ENCODE data around the gene MAD1L1. TPM values are rescaled to one million over a fixed set of nuclear protein-coding genes. Genes with fewer than 3 reads are reported as not detected.
"Not testable (repeated sequence)": the region's sequence is repeated elsewhere in the genome, so short reads cannot be mapped to it uniquely, and the experiment has no call there.

The MAD1L1 gene
- polyA plus RNA-seq, 4 donors = 12.3 to 21.7 (median 18.1) TPM

DNA sequence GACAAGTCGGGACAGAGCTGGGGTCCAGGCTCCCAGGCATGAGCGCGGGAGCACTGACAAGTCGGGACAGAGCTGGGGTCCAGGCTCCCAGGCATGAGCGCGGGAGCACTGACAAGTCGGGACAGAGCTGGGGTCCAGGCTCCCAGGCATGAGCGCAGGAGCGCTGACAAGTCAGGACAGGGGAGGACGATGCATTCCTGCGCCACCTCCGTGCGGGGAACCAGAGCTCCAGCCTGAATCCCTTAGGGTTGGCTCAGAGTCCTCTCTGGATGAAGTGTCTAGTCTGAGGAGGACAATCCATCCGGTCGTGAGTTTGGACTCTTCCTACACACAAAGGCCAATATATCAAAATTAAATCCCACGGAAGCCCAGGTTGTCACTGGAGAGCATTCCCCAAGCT lies 196.5 kb downstream of the MAD1L1 start:
- H3K9me3 ChIP-seq (ENCODE audit: control insufficient read depth in 2 of 2, insufficient read depth in 1 of 2, low read depth in 1 of 2, low read length in 1 of 2); H3K27ac ChIP-seq (ENCODE audit: low read depth in 1 of 3, low read length in 2 of 3); H3K27me3 ChIP-seq (ENCODE audit: control insufficient read depth in 3 of 3, insufficient read depth in 3 of 3, low read length in 3 of 3); DNase-seq; FAIRE-seq; H3K4me3 ChIP-seq (ENCODE audit: low read depth in 1 of 3, low read length in 3 of 3); H3K4me1 ChIP-seq (ENCODE audit: control insufficient read depth in 3 of 3, insufficient read depth in 2 of 3, low read depth in 1 of 3, low read length in 2 of 3); H3K36me3 ChIP-seq (ENCODE audit: control insufficient read depth in 3 of 3, insufficient read depth in 2 of 3, low read depth in 1 of 3, low read length in 3 of 3): not testable (repeated sequence)
- 92 to 98% (median 97%) methylated on average over 12 of the region's 16 CpGs for WGBS, 3 donors

GRCh38 chr7:2034291-2035201 lies 198.2 kb downstream of the MAD1L1 start:
- Histone ChIP-seq H3K4me1 (ENCODE audit: control insufficient read depth in 3 of 3, insufficient read depth in 2 of 3, low read depth in 1 of 3, low read length in 2 of 3) (peaks cover 0 to 3% (median 0%) of the 10 kb centered on the region in 3 donors), H3K27me3 (ENCODE audit: control insufficient read depth in 3 of 3, insufficient read depth in 3 of 3, low read length in 3 of 3) (no peaks in the 10 kb centered on the region), H3K9me3 (ENCODE audit: control insufficient read depth in 2 of 2, insufficient read depth in 1 of 2, low read depth in 1 of 2, low read length in 1 of 2) (peaks cover 0 to 11% of the 10 kb centered on the region in 2 donors), H3K27ac (ENCODE audit: low read depth in 1 of 3, low read length in 2 of 3) (no peak overlapping the region), H3K36me3 (ENCODE audit: control insufficient read depth in 3 of 3, insufficient read depth in 2 of 3, low read depth in 1 of 3, low read length in 3 of 3) (no peaks in the 10 kb centered on the region), H3K4me3 (ENCODE audit: low read depth in 1 of 3, low read length in 3 of 3) (no peak overlapping the region)
- no peak for DNase-seq
- 91 to 93% (median 92%) methylated on average over 20 of the region's 20 CpGs for WGBS, 3 donors
- no peak for FAIRE-seq

GRCh38 chr7:2033586-2034135 lies 199.1 kb downstream of the MAD1L1 start:
- 93 to 96% (median 95%) methylated on average over 13 of the region's 13 CpGs for WGBS, 3 donors
- H3K9me3 ChIP-seq (ENCODE audit: control insufficient read depth in 2 of 2, insufficient read depth in 1 of 2, low read depth in 1 of 2, low read length in 1 of 2) = peaks cover 0 to 18% of the 10 kb centered on the region in 2 donors
- H3K27ac ChIP-seq (ENCODE audit: low read depth in 1 of 3, low read length in 2 of 3) = no peak overlapping the region
- peaks cover 0 to 3% (median 0%) of the 10 kb centered on the region in 3 donors for H3K4me1 ChIP-seq (ENCODE audit: control insufficient read depth in 3 of 3, insufficient read depth in 2 of 3, low read depth in 1 of 3, low read length in 2 of 3)
- no peak overlapping the region for H3K4me3 ChIP-seq (ENCODE audit: low read depth in 1 of 3, low read length in 3 of 3)
- H3K27me3 ChIP-seq (ENCODE audit: control insufficient read depth in 3 of 3, insufficient read depth in 3 of 3, low read length in 3 of 3) = no peaks in the 10 kb centered on the region
- FAIRE-seq (no peak), DNase-seq (no peak)
- peaks cover 0 to under 1% (median 0%) of the 10 kb centered on the region in 3 donors for H3K36me3 ChIP-seq (ENCODE audit: control insufficient read depth in 3 of 3, insufficient read depth in 2 of 3, low read depth in 1 of 3, low read length in 3 of 3)

GRCh38 chr7:2032876-2033407 lies 199.8 kb downstream of the MAD1L1 start:
- Histone ChIP-seq H3K36me3 (ENCODE audit: control insufficient read depth in 3 of 3, insufficient read depth in 2 of 3, low read depth in 1 of 3, low read length in 3 of 3) (peaks cover 0 to 4% (median 0%) of the 10 kb centered on the region in 3 donors), H3K27me3 (ENCODE audit: control insufficient read depth in 3 of 3, insufficient read depth in 3 of 3, low read length in 3 of 3) (no peaks in the 10 kb centered on the region), H3K4me3 (ENCODE audit: low read depth in 1 of 3, low read length in 3 of 3) (no peak overlapping the region), H3K9me3 (ENCODE audit: control insufficient read depth in 2 of 2, insufficient read depth in 1 of 2, low read depth in 1 of 2, low read length in 1 of 2) (peaks cover 0 to 22% of the 10 kb centered on the region in 2 donors), H3K27ac (ENCODE audit: low read depth in 1 of 3, low read length in 2 of 3) (no peak overlapping the region), H3K4me1 (ENCODE audit: control insufficient read depth in 3 of 3, insufficient read depth in 2 of 3, low read depth in 1 of 3, low read length in 2 of 3) (peaks cover 0 to 3% (median 0%) of the 10 kb centered on the region in 3 donors)
- FAIRE-seq (no peak), DNase-seq (no peak)
- 89 to 96% (median 95%) methylated on average over 19 of the region's 19 CpGs for WGBS, 3 donors

GRCh38 chr7:2032030-2032875 lies 200.5 kb downstream of the MAD1L1 start:
- no peak for DNase-seq
- Histone ChIP-seq H3K4me3 (ENCODE audit: low read depth in 1 of 3, low read length in 3 of 3) (no peak overlapping the region), H3K4me1 (ENCODE audit: control insufficient read depth in 3 of 3, insufficient read depth in 2 of 3, low read depth in 1 of 3, low read length in 2 of 3) (peaks cover 0 to 3% (median 0%) of the 10 kb centered on the region in 3 donors), H3K27me3 (ENCODE audit: control insufficient read depth in 3 of 3, insufficient read depth in 3 of 3, low read length in 3 of 3) (no peaks in the 10 kb centered on the region), H3K9me3 (ENCODE audit: control insufficient read depth in 2 of 2, insufficient read depth in 1 of 2, low read depth in 1 of 2, low read length in 1 of 2) (peaks cover 0 to 22% of the 10 kb centered on the region in 2 donors), H3K27ac (ENCODE audit: low read depth in 1 of 3, low read length in 2 of 3) (no peak overlapping the region), H3K36me3 (ENCODE audit: control insufficient read depth in 3 of 3, insufficient read depth in 2 of 3, low read depth in 1 of 3, low read length in 3 of 3) (peaks cover 0 to 4% (median 0%) of the 10 kb centered on the region in 3 donors)
- 77 to 84% (median 77%) methylated on average over 26 of the region's 26 CpGs for WGBS, 3 donors
- FAIRE-seq = no peak

GRCh38 chr7:2031451-2031845 lies 201.3 kb downstream of the MAD1L1 start:
- H3K9me3 ChIP-seq (ENCODE audit: control insufficient read depth in 2 of 2, insufficient read depth in 1 of 2, low read depth in 1 of 2, low read length in 1 of 2) = peaks cover 0 to 22% of the 10 kb centered on the region in 2 donors
- 84 to 93% (median 88%) methylated on average over 13 of the region's 13 CpGs for WGBS, 3 donors
- FAIRE-seq (no peak), DNase-seq (no peak)
- H3K4me3 ChIP-seq (ENCODE audit: low read depth in 1 of 3, low read length in 3 of 3) = no peak overlapping the region
- H3K27ac ChIP-seq (ENCODE audit: low read depth in 1 of 3, low read length in 2 of 3) = no peak overlapping the region
- peaks cover 0 to 3% (median 0%) of the 10 kb centered on the region in 3 donors for H3K4me1 ChIP-seq (ENCODE audit: control insufficient read depth in 3 of 3, insufficient read depth in 2 of 3, low read depth in 1 of 3, low read length in 2 of 3)
- H3K36me3 ChIP-seq (ENCODE audit: control insufficient read depth in 3 of 3, insufficient read depth in 2 of 3, low read depth in 1 of 3, low read length in 3 of 3) = peaks cover 0 to 4% (median 0%) of the 10 kb centered on the region in 3 donors
- no peaks in the 10 kb centered on the region for H3K27me3 ChIP-seq (ENCODE audit: control insufficient read depth in 3 of 3, insufficient read depth in 3 of 3, low read length in 3 of 3)

DNA sequence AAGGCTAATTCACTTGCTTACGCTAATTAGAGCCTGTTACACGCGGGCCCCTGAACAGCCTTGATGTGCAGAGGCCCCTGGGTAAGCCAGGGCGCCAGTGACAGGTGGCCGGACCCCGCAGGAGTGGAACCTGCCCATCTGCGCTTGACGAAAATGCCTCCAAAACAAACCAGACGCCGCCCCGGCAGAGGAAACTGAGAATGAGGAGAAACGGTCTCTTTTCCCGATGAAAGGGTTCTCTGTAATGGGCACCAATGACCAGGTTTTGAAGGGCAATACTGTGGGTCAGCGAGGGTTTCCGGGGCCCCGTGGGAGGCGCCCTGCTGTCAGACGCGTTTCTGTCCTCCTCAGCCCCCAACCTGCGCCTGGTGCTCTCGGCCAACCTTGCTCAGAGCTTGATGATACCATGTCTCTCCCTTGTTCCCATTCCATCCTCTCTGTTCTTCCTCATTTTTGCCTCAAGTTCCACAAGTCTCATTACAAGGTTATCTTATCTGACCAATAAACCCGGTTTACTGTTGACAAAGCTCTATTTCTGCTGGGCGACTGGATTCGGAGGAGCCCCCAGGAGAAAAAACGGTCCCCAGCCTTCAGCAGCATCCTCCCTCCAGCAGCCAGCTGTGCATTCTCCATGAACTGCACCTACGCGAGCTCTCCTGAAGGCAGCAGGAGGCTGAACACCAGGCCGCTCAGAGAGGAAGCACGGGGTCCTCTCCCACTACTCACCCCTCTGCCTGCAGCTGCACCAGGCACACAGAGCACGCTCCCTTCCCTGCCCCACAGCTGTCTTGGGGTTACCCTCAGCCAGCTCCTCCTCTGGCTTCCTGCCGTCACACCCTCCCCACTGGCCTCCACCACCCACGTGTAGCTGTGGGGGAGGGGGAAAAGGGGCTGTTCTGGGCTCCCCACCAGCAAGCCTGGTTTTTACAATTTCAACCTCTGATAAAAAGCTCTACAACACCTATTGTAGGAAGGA lies 202.0 kb downstream of the MAD1L1 start:
- H3K9me3 ChIP-seq (ENCODE audit: control insufficient read depth in 2 of 2, insufficient read depth in 1 of 2, low read depth in 1 of 2, low read length in 1 of 2) = peaks cover 0 to 22% of the 10 kb centered on the region in 2 donors
- H3K27me3 ChIP-seq (ENCODE audit: control insufficient read depth in 3 of 3, insufficient read depth in 3 of 3, low read length in 3 of 3) = no peaks in the 10 kb centered on the region
- H3K4me3 ChIP-seq (ENCODE audit: low read depth in 1 of 3, low read length in 3 of 3) = no peak overlapping the region
- H3K27ac ChIP-seq (ENCODE audit: low read depth in 1 of 3, low read length in 2 of 3) = no peak overlapping the region
- DNase-seq = no peak
- H3K4me1 ChIP-seq (ENCODE audit: control insufficient read depth in 3 of 3, insufficient read depth in 2 of 3, low read depth in 1 of 3, low read length in 2 of 3) = peaks cover 0 to 3% (median 0%) of the 10 kb centered on the region in 3 donors
- 82 to 88% (median 85%) methylated on average over 31 to 32 of the region's 32 CpGs for WGBS, 3 donors
- H3K36me3 ChIP-seq (ENCODE audit: control insufficient read depth in 3 of 3, insufficient read depth in 2 of 3, low read depth in 1 of 3, low read length in 3 of 3) = peaks cover 0 to 4% (median 0%) of the 10 kb centered on the region in 3 donors
- no peak for FAIRE-seq
